Heart right ventricle (tissue), 16 donors: ENCODE data around the gene CFAP299. TPM values are rescaled to one million over a fixed set of nuclear protein-coding genes. Genes with fewer than 3 reads are reported as not detected.

Experiments
- ATAC-seq, 8 donors: fragments of 200-7000 bp; cut with Tn5 transposase; one replicate each; pipeline ENCODE4 v1.9.1; 2020; ENCODE audit warnings: mild to moderate bottlenecking in 8 of 8, moderate library complexity in 8 of 8, moderate number of reproducible peaks in 1 of 8
- DNase-seq, 2 donors: peaks; one replicate each; pipeline ENCODE4 v3.0.0-alpha.2; 2020
- H3K27ac ChIP-seq, 10 donors: fragments of 200-600 bp; sonication (generic) in 2 of 10; one replicate each; pipeline versions ENCODE4 v1.5.0 to v1.8.0; 2020 to 2022; ENCODE audit warnings: mild to moderate bottlenecking in 3 of 10
- H3K27me3 ChIP-seq, 7 donors: fragments of 200-600 bp; one replicate each; pipeline ENCODE4 v1.8.0; 2021 to 2022; ENCODE audit warnings: mild to moderate bottlenecking in 2 of 7
- H3K36me3 ChIP-seq, 9 donors: fragments of 200-600 bp; sonication (generic) in 1 of 9; one replicate each; pipeline versions ENCODE4 v1.5.0 to v1.8.0; 2020 to 2022; ENCODE audit warnings: mild to moderate bottlenecking in 2 of 9
- H3K4me1 ChIP-seq, 9 donors: fragments of 200-600 bp; sonication (generic) in 1 of 9; one replicate each; pipeline versions ENCODE4 v1.5.0 to v1.8.0; 2020 to 2022; ENCODE audit warnings: mild to moderate bottlenecking in 4 of 9
- H3K4me3 ChIP-seq, 10 donors: fragments of 200-600 bp; sonication (generic) in 2 of 10; one replicate each; pipeline versions ENCODE4 v1.5.0 to v1.8.0; 2020 to 2022; ENCODE audit warnings: mild to moderate bottlenecking in 7 of 10, moderate library complexity in 2 of 10
- H3K9me3 ChIP-seq, 11 donors: fragments of 200-600 bp in 10 of 11; sonication (generic) in 2 of 11; one replicate each; pipeline versions ENCODE4 v1.5.0 to v1.8.0; 2013 to 2022; ENCODE audit warnings: mild to moderate bottlenecking in 2 of 11, control low read depth in 1 of 11, moderate library complexity in 1 of 11
- WGBS, 2 donors: extraction: QIAGEN DNeasy Blood & Tissue Kit; methylation state at CpG; one replicate each; pipeline ENCODE4 v1.1.7; 2013; ENCODE audit warnings: inconsistent platforms in 1 of 2; 5-methylcytosine and 5-hydroxymethylcytosine counted together
- intact Hi-C, 10 donors: fragments of 100-400 bp; cut with DNase I; formaldehyde crosslinking; loops; one replicate each; pipeline versions ENCODE4 v1.11.1 to v1.14.2; 2022
- polyA plus RNA-seq, 2 donors: library from polyadenylated mRNA; stranded (reverse); fragments of 200-250 nt; gene quantifications; one replicate each; pipeline ENCODE4 v1.2.3, GENCODE V29; 2013
- total RNA-seq, 10 donors: library from RNA; stranded (reverse); fragmentation: NEBNext Ultra II Directional in 3 of 10; extraction: Animal tissue kit (Norgen Biotek cat#: 25700) in 3 of 10; gene quantifications; one replicate each; pipeline versions ENCODE4 v1.2.1 to v1.2.4, GENCODE V29; 2021 to 2023
- TF ChIP-seq, protein P1 (sequence below), 9 donors: fragments of 200-600 bp; sonication (generic) in 2 of 9; IDR thresholded peaks; one replicate each; pipeline versions ENCODE4 v1.5.0 to v1.8.0; 2021 to 2022; ENCODE audit warnings: antibody characterized with exemption in 9 of 9, mild to moderate bottlenecking in 5 of 9, moderate library complexity in 1 of 9
- donor health status: Arrhythmogenic right ventricular cardiomyopathy.
- donor health status: ischemic (EF 13 %, LVEDD 7.1; RV severe dilation, severe dysfunction).
- donor health status: healthy with polysubstance abuse.
- donor health status: DM: no; HTN: yes; CAD: no.
- donor health status: DM: no; HTN: no; CAD: no.
- donor health status: ischemic (EF 25% LVEDD 6.9; RV normal size, moderate dysfunction).
- donor health status: ischemic (EF 25% LVEDD 5.7; RV mildly dilated, moderate dysfunction).
- donor health status: healthy.
- donor health status: DM: yes; HTN: yes; CAD: no.
- donor health status: Ischemic cardiomyopathy.
- donor health status: ischemic (EF 35%, LVEDD 5.7; RV mildly dilated, moderate dysfunction).
- donor health status: nonischemic (EF 11% LVEDD 7.7; RV severe dilation, severe dysfunction).
- donor health status: DM: yes; HTN: yes; CAD: no.
- donor health status: PGD.
- donor health status: ischemic (EF 29% LVEDD 5.4; RV normal size, mild dysfunction).
- donor health status: nonischemic (EF 23%, LVEDD 6.1; RV moderate dilation, normal function).

CFAP299 gene
- total and polyA plus RNA-seq, 12 donors = 0.93 TPM; not detected in 11

DNA sequence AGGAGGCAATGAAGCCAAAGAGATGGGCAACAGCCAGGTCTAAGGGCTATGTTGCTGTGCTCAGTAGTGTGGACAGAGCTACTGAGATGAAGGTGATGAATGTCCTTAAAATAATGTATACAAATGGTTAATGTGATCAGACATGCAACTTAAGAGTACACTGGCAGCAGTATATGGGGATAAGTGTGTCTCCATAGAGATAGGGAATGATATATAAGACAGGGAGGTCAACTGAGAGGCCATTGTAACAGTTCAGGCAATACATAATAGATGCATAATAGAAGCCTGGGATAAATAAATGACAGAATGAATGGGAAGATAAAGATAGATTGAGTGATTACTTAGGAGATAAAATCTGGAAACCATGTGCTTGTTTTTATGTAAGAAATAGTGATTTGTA, 250.0 kb downstream of the CFAP299 start:
- Histone ChIP-seq H3K9me3 (no peaks in the 10 kb centered on the region), H3K36me3 (no peaks in the 10 kb centered on the region), H3K4me3 (no peak overlapping the region), H3K27me3 (no peaks in the 10 kb centered on the region), H3K27ac (no peak overlapping the region), H3K4me1 (no peaks in the 10 kb centered on the region)
- DNase-seq = no peak
- intact Hi-C loops = no loop called here
- TF ChIP-seq, protein P1, sequence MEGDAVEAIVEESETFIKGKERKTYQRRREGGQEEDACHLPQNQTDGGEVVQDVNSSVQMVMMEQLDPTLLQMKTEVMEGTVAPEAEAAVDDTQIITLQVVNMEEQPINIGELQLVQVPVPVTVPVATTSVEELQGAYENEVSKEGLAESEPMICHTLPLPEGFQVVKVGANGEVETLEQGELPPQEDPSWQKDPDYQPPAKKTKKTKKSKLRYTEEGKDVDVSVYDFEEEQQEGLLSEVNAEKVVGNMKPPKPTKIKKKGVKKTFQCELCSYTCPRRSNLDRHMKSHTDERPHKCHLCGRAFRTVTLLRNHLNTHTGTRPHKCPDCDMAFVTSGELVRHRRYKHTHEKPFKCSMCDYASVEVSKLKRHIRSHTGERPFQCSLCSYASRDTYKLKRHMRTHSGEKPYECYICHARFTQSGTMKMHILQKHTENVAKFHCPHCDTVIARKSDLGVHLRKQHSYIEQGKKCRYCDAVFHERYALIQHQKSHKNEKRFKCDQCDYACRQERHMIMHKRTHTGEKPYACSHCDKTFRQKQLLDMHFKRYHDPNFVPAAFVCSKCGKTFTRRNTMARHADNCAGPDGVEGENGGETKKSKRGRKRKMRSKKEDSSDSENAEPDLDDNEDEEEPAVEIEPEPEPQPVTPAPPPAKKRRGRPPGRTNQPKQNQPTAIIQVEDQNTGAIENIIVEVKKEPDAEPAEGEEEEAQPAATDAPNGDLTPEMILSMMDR (IDR thresholded peaks at IDR 0.05) = no peak
- ATAC-seq = no peak

DNA sequence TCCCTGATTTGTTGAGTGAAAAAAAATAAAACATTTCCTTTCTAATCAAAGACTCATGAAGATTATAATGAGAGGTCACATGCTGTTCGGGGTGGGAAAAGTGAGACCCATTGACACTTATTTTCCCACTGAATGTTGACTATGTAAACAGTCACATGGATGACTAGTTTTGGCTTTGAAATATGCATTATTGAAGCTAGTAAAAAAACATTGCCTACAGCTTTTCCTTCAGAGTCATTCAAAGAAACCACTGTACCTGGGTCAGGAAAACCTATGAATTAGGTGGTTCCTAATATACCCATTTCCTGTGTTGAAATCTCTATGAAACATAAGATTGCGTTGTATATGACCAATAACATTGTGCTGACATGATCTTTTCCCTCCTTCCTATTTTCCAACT, 251.2 kb downstream of the CFAP299 start:
- Histone ChIP-seq H3K27me3 (no peaks in the 10 kb centered on the region), H3K27ac (no peak overlapping the region), H3K36me3 (no peaks in the 10 kb centered on the region), H3K4me1 (no peaks in the 10 kb centered on the region), H3K4me3 (no peak overlapping the region), H3K9me3 (no peaks in the 10 kb centered on the region)
- intact Hi-C loops = no loop called here
- TF ChIP-seq, protein P1 (IDR thresholded peaks at IDR 0.05) = no peak
- DNase-seq = no peak
- no peak for ATAC-seq
- WGBS, 2 donors = 73 to 81% methylated on average over 2 of the region's 2 CpGs

GRCh38 chr4:80587871-80588385, 252.4 kb downstream of the CFAP299 start:
- no peaks in the 10 kb centered on the region for H3K4me1 ChIP-seq
- 75% methylated on average over 2 of the region's 2 CpGs for WGBS, 2 donors
- no peak overlapping the region for H3K27ac ChIP-seq
- no peaks in the 10 kb centered on the region for H3K36me3 ChIP-seq
- H3K9me3 ChIP-seq = no peaks in the 10 kb centered on the region
- H3K27me3 ChIP-seq = no peaks in the 10 kb centered on the region
- TF ChIP-seq, protein P1 (IDR thresholded peaks at IDR 0.05) = no peak
- DNase-seq = no peak
- no peak overlapping the region for H3K4me3 ChIP-seq
- intact Hi-C loops = no loop called here
- ATAC-seq = no peak

DNA sequence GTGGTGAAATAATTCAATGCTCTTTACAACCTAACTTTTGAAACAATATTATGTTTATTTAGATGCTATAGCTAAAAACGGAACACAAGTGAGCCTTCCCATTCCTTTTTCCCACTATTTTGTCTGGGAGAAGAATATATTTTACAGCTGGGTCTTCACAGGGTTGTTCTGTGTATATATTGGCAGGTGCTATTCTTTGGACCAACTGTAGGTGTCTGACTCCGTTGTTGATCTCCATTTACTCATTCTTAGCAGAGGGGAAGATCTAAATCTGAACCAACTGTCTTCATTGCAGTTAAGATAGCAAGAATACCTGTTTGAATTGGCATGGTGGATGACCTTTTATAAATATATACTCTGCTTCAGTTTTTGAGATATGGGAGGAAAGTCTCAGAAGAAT, 257.4 kb downstream of the CFAP299 start:
- TF ChIP-seq, protein P1 (IDR thresholded peaks at IDR 0.05) = no peak
- 44 to 50% methylated on average over 2 of the region's 2 CpGs for WGBS, 2 donors
- Histone ChIP-seq H3K4me3 (no peak overlapping the region), H3K27ac (no peak overlapping the region), H3K36me3 (no peaks in the 10 kb centered on the region), H3K9me3 (no peaks in the 10 kb centered on the region), H3K27me3 (no peaks in the 10 kb centered on the region), H3K4me1 (no peaks in the 10 kb centered on the region)
- DNase-seq = no peak
- no peak for ATAC-seq
- intact Hi-C loops = no loop called here
